GM21423 (cell line): ENCODE data around the gene MLPH.

Experiments
- ATAC-seq: cut with Tn5 transposase; IDR thresholded peaks from one replicate; pipeline ENCODE4 v1.9.1; 2021; ENCODE audit warnings: mild to moderate bottlenecking, moderate library complexity; ENCODE audit not compliant: unreplicated experiment

Gene MLPH

GRCh38 chr2:237515621-237516275 is 28.7 kb downstream of the MLPH start:
- no peak for ATAC-seq

- no peak for ATAC-seq
Observed at GRCh38 chr2:237517163-237517562, 30.1 kb downstream of the MLPH start.

- ATAC-seq, result no peak
Observed at GRCh38 chr2:237517990-237518389, 30.9 kb downstream of the MLPH start.

GRCh38 chr2:237519506-237520245 is 32.6 kb downstream of the MLPH start:
- no peak for ATAC-seq

- ATAC-seq, result no peak
Observed at GRCh38 chr2:237520290-237520689, 33.2 kb downstream of the MLPH start.

- ATAC-seq, result no peak
Observed at GRCh38 chr2:237524631-237525030, 37.6 kb downstream of the MLPH start.

GRCh38 chr2:237525559-237526157 is 38.6 kb downstream of the MLPH start:
- no peak for ATAC-seq

GRCh38 chr2:237527233-237527632 is 40.2 kb downstream of the MLPH start:
- no peak for ATAC-seq

- ATAC-seq, result no peak
Observed at GRCh38 chr2:237527766-237528165, 40.7 kb downstream of the MLPH start.

GRCh38 chr2:237529452-237530402 is 42.7 kb downstream of the MLPH start:
- peak; percentile 75 for ATAC-seq

GRCh38 chr2:237530472-237531433 is 43.7 kb downstream of the MLPH start:
- peak; percentile 48 for ATAC-seq

GRCh38 chr2:237532160-237532559 is 45.1 kb downstream of the MLPH start:
- ATAC-seq, result no peak

- no peak for ATAC-seq
Observed at GRCh38 chr2:237533668-237534161, 46.7 kb downstream of the MLPH start.

- ATAC-seq, result no peak
Observed at GRCh38 chr2:237534380-237534779, 47.3 kb downstream of the MLPH start.

GRCh38 chr2:237535385-237536082 is 48.5 kb downstream of the MLPH start:
- no peak for ATAC-seq

GRCh38 chr2:237536083-237536415 is 49.0 kb downstream of the MLPH start:
- no peak for ATAC-seq

GRCh38 chr2:237536617-237537016 is 49.6 kb downstream of the MLPH start:
- ATAC-seq, result no peak

GRCh38 chr2:237538001-237538720 is 51.1 kb downstream of the MLPH start:
- ATAC-seq, result no peak

- no peak for ATAC-seq
Observed at GRCh38 chr2:237538901-237539300, 51.9 kb downstream of the MLPH start.
